Measurements from ENCODE around the gene CST4.
"Not testable (repeated sequence)": the region's sequence is repeated elsewhere in the genome, so short reads cannot be mapped to it uniquely, and the experiment has no call there.

CST4 gene

GRCh38 chr20:23637282-23638221 lies 51.3 kb downstream of the CST4 start, which contains the start of gene CST3:
TSS of gene CST3 (minus strand) at chr20:23637955. CDS start at chr20:23637862, 93 bp downstream.
- no peak for DNase-seq (ENCODE audit: low spot score)
- no peak within 1 kb of the TSS for H3K27ac Mint-ChIP-seq
- no peaks in the 10 kb centered on the region for H3K36me3 Mint-ChIP-seq (ENCODE audit: low read depth)
- no peaks in the 10 kb centered on the region for H3K9me3 Mint-ChIP-seq
- peaks cover 21% of the 10 kb centered on the region for H3K27me3 Mint-ChIP-seq (ENCODE audit: low read depth)
- no peaks in the 10 kb centered on the region for H3K4me1 Mint-ChIP-seq (ENCODE audit: low read depth)
- peak within 1 kb of the TSS; percentile 56 for H3K4me3 Mint-ChIP-seq

GRCh38 chr20:23636908-23637281 lies 51.9 kb downstream of the CST4 start:
- Mint-ChIP-seq H3K4me3 (peak overlapping the region; percentile 56), H3K27me3 (ENCODE audit: low read depth) (peaks cover 21% of the 10 kb centered on the region), H3K9me3 (no peaks in the 10 kb centered on the region), H3K4me1 (ENCODE audit: low read depth) (no peaks in the 10 kb centered on the region), H3K27ac (no peak overlapping the region), H3K36me3 (ENCODE audit: low read depth) (no peaks in the 10 kb centered on the region)
- no peak for DNase-seq (ENCODE audit: low spot score)

- Mint-ChIP-seq H3K4me3 (peak overlapping the region; percentile 56), H3K36me3 (ENCODE audit: low read depth) (no peaks in the 10 kb centered on the region), H3K27ac (no peak overlapping the region), H3K9me3 (no peaks in the 10 kb centered on the region), H3K4me1 (ENCODE audit: low read depth) (no peaks in the 10 kb centered on the region), H3K27me3 (ENCODE audit: low read depth) (peaks cover 21% of the 10 kb centered on the region)
- no peak for DNase-seq (ENCODE audit: low spot score)
Observed at GRCh38 chr20:23636182-23636907, 52.5 kb downstream of the CST4 start.

- H3K9me3 Mint-ChIP-seq; H3K4me1 Mint-ChIP-seq (ENCODE audit: low read depth); DNase-seq (ENCODE audit: low spot score); H3K4me3 Mint-ChIP-seq; H3K27ac Mint-ChIP-seq; H3K36me3 Mint-ChIP-seq (ENCODE audit: low read depth): not testable (repeated sequence)
- peaks cover 21% of the 10 kb centered on the region for H3K27me3 Mint-ChIP-seq (ENCODE audit: low read depth)
Observed at GRCh38 chr20:23635768-23636090, 53.1 kb downstream of the CST4 start.
